ENCODE results near the gene TADA3.
"Not testable (repeated sequence)": the region's sequence is repeated elsewhere in the genome, so short reads cannot be mapped to it uniquely, and the experiment has no call there.

The TADA3 gene

DNA sequence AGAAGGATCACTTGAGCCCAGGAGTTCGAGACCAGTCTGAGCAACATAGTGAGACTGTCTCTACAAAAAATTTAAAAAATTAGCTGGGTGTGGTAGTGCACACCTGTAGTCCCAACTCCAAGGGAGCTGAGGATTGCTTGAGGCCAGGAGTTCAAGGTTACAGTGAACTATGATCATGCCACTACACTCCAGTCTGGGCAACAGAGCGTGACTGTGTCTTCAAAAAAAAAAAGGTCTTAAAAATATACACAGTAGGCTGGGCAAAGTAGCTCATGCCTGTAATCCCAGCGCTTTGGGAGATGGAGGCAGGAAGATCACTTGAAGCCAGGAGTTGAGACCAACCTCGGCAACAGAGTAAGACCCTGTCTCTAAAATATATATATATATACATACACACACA lies 11.4 kb downstream of the TADA3 start:
- TF ChIP-seq POLR2AphosphoS5 (IDR thresholded peaks at IDR 0.05; ENCODE audit: low read depth, low read length), result no peak
- TF ChIP-seq POLR2A (IDR thresholded peaks at IDR 0.05; ENCODE audit: low read depth, low read length), result no peak
- no peak for TF ChIP-seq TAF1 (IDR thresholded peaks at IDR 0.05; ENCODE audit: borderline replicate concordance, low read depth, low read length)
- DNase-seq (ENCODE audit: insufficient read length), result no peak
- FAIRE-seq, result no peak

DNA sequence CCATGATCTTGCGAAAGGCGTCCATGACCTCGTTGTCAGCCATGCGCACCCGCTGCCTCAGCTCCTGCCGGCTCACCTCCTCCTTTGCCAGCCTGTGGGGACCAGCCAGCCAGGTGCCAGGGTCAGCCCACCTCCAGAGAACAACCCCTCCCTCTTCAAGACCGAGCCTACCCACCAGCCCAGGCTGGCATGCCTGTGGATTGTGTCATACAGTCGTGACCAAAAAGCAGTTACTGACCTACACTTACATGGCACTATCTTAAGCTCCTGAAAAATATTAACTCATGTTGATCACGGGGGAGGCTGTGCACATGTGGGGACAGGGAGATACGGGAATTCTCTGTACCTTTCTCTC lies 11.8 kb downstream of the TADA3 start:
- DNase-seq (ENCODE audit: insufficient read length) (no peak), FAIRE-seq (no peak)
- TF ChIP-seq TAF1 (IDR thresholded peaks at IDR 0.05; ENCODE audit: borderline replicate concordance, low read depth, low read length), result no peak
- no peak for TF ChIP-seq POLR2A (IDR thresholded peaks at IDR 0.05; ENCODE audit: low read depth, low read length)
- no peak for TF ChIP-seq POLR2AphosphoS5 (IDR thresholded peaks at IDR 0.05; ENCODE audit: low read depth, low read length)

GRCh38 chr3:9779721-9780457 lies 12.4 kb downstream of the TADA3 start:
- FAIRE-seq (no peak), DNase-seq (ENCODE audit: insufficient read length) (no peak)
- TF ChIP-seq POLR2AphosphoS5 (IDR thresholded peaks at IDR 0.05; ENCODE audit: low read depth, low read length) (no peak), TAF1 (IDR thresholded peaks at IDR 0.05; ENCODE audit: borderline replicate concordance, low read depth, low read length) (no peak), POLR2A (IDR thresholded peaks at IDR 0.05; ENCODE audit: low read depth, low read length) (no peak)

DNA sequence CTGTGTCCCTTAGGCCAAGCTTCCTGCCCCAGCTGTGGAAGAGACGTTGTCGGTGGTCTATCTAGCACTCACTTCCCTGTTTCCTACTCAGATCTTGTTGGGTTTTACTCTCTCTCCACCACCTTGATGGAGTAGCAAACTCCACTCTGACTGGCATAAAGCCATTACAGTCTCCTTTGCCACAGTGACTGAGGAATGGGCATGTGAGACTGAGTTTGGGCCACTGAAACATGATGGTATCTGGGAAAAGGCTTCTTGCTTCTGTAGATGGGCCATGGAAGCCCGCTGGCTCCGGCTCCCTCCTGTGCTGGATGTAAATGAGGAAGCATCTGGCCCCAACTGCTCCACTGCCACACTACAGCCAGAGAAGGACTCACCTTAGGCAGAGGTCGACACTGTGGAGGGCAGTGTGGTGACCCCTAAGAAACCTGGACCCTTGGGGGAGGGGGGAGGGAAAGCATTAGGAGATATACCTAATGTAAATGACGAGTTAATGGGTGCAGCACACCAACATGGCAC lies 13.1 kb downstream of the TADA3 start:
- DNase-seq (ENCODE audit: insufficient read length) (no peak), FAIRE-seq (no peak)
- no peak for TF ChIP-seq POLR2AphosphoS5 (IDR thresholded peaks at IDR 0.05; ENCODE audit: low read depth, low read length)
- no peak for TF ChIP-seq POLR2A (IDR thresholded peaks at IDR 0.05; ENCODE audit: low read depth, low read length)
- TF ChIP-seq TAF1 (IDR thresholded peaks at IDR 0.05; ENCODE audit: borderline replicate concordance, low read depth, low read length), result no peak

GRCh38 chr3:9778143-9779074 lies 13.9 kb downstream of the TADA3 start:
- DNase-seq (ENCODE audit: insufficient read length) (no peak), FAIRE-seq (no peak)
- TF ChIP-seq TAF1 (IDR thresholded peaks at IDR 0.05; ENCODE audit: borderline replicate concordance, low read depth, low read length), result no peak
- no peak for TF ChIP-seq POLR2AphosphoS5 (IDR thresholded peaks at IDR 0.05; ENCODE audit: low read depth, low read length)
- no peak for TF ChIP-seq POLR2A (IDR thresholded peaks at IDR 0.05; ENCODE audit: low read depth, low read length)

DNA sequence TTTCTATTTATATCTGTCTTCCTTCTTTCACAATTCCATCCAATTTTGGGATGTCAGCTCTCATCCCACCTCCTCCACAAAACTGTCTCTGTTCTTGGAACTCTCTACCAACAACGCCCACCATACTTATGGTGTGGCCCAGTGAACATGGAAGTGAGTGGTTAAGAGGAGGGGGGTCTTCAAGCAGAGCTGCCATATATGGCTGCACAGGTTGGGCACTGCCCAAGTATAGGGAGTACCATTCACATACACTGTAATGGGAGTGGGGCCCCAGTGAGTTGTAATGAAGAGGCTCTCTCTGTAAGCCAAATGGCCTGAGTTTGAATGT lies 14.6 kb downstream of the TADA3 start:
- TF ChIP-seq POLR2A (IDR thresholded peaks at IDR 0.05; ENCODE audit: low read depth, low read length) (no peak), POLR2AphosphoS5 (IDR thresholded peaks at IDR 0.05; ENCODE audit: low read depth, low read length) (no peak), TAF1 (IDR thresholded peaks at IDR 0.05; ENCODE audit: borderline replicate concordance, low read depth, low read length) (no peak)
- DNase-seq (ENCODE audit: insufficient read length) (no peak), FAIRE-seq (no peak)

- no peak for FAIRE-seq
- TF ChIP-seq POLR2A (IDR thresholded peaks at IDR 0.05; ENCODE audit: low read depth, low read length) (no peak), TAF1 (IDR thresholded peaks at IDR 0.05; ENCODE audit: borderline replicate concordance, low read depth, low read length) (no peak), POLR2AphosphoS5 (IDR thresholded peaks at IDR 0.05; ENCODE audit: low read depth, low read length) (no peak)
- DNase-seq (ENCODE audit: insufficient read length), result no peak
Measured at GRCh38 chr3:9776896-9777693, 15.2 kb downstream of the TADA3 start.

- not testable (repeated sequence) for FAIRE-seq; DNase-seq (ENCODE audit: insufficient read length)
Measured at GRCh38 chr3:9771007-9771406, 21.3 kb downstream of the TADA3 start.

DNA sequence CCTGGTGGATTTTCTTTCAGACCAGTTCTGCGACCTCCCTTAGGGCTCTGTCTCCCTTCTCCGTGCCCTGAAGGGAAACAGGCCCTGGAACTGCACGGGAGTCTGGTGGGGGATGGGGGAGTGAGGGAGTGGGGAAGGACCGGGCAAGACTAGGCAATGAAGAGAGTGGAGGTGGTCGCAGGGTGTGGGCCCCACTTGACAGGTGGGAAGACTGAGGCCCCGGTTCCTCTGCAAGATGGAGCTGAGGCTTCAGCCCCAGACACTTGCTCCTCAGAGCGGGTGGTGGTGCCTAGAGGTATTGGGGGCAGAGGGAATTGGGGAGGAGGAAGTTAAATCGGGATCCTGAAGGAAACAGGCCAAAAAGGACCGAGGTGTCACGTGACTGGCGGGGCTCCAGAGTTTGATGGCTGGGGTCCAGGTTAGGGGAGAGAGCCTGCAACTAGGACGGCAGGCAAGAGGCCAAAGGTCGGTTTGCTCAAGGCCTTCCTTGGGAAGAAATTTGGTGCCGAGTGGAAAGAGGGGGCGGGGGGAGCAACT lies 21.9 kb downstream of the TADA3 start:
- DNase-seq (ENCODE audit: insufficient read length) (no peak), FAIRE-seq (no peak)
- TF ChIP-seq TAF1 (IDR thresholded peaks at IDR 0.05; ENCODE audit: borderline replicate concordance, low read depth, low read length) (no peak), POLR2AphosphoS5 (IDR thresholded peaks at IDR 0.05; ENCODE audit: low read depth, low read length) (no peak), POLR2A (IDR thresholded peaks at IDR 0.05; ENCODE audit: low read depth, low read length) (no peak)

DNA sequence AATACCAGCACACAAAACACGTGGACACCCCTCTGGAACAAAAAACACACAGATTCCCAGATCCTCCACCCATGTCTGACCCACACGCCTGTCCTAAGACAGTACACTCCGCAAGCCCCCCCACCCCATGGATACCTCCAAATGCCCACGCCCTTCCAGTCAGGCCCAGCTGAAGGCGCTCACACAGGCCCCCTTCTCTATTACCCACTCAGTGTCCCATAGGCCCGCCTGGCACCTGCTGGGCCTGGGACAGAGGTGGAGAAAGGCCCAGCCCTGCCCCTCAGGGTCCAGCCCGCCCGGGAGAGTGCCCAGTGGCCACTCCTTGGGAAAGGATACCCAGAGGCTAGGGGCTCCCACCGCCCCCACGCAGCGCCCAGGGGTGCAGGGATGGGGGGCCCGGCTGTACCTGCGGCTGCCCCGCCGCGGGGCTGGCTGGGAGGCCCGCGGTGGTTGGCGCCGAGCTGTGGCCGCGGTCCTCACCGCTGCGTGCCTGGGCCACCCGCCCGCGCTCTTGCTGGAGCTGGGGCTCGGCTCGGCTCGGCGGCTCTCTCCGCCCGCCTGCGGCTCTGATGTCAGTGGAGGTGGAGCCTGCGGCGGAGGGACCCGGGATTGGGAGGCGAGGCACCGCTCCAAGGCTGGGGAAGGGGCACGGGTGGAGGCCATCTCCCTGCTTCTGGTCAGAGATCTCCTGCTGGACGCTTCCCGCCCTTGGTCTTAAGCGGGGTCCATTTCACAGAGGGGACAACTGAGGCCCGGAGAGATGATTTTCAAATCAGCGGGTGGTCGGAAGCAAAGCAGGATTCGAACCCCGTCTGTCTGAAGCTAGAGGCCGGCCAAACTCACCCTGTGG lies 22.6 kb downstream of the TADA3 start, which contains the start of gene CAMK1:
CAMK1 (minus strand) TSS at position 522 of the 850 bp plus-strand sequence. CDS start 2,198 bp downstream, outside the sequence.
- FAIRE-seq (no peak), DNase-seq (ENCODE audit: insufficient read length) (peak; percentile 72)
- TF ChIP-seq POLR2AphosphoS5 (IDR thresholded peaks at IDR 0.05; ENCODE audit: low read depth, low read length), result no peak
- TF ChIP-seq TAF1 (IDR thresholded peaks at IDR 0.05; ENCODE audit: borderline replicate concordance, low read depth, low read length), result no peak
- no peak for TF ChIP-seq POLR2A (IDR thresholded peaks at IDR 0.05; ENCODE audit: low read depth, low read length)
